Psoas muscle (tissue), 8 donors: ENCODE results near the gene RREB1. TPM values are rescaled to one million over a fixed set of nuclear protein-coding genes. Genes with fewer than 3 reads are reported as not detected.
"Not testable (repeated sequence)": the region's sequence is repeated elsewhere in the genome, so short reads cannot be mapped to it uniquely, and the experiment has no call there.

Experiments
- ATAC-seq, 4 donors: fragments of 200-7000 bp; cut with Tn5 transposase; one replicate each; pipeline ENCODE4 v1.9.1; 2020; ENCODE audit warnings: moderate library complexity in 3 of 4, mild to moderate bottlenecking in 2 of 4
- DNase-seq, 2 donors: peaks; one replicate each; pipeline ENCODE4 v3.0.0-alpha.2; 2020
- H3K27ac ChIP-seq: fragments of 200-600 bp; one replicate; pipeline ENCODE4 v1.8.0; 2022
- H3K27me3 ChIP-seq, 3 donors: fragments of 200-600 bp in 1 of 3; one replicate each; pipeline versions ENCODE4 v1.6.1 to v1.8.0; 2013 to 2022; ENCODE audit warnings: low read length in 2 of 3, mild to moderate bottlenecking in 2 of 3, moderate library complexity in 1 of 3; ENCODE audit not compliant: insufficient read depth in 3 of 3
- H3K36me3 ChIP-seq, 2 donors: fragments of 200-600 bp in 1 of 2; one replicate each; pipeline versions ENCODE4 v1.6.1 to v1.8.0; 2013 to 2022; ENCODE audit warnings: low read depth in 1 of 2, mild to moderate bottlenecking in 1 of 2, moderate library complexity in 1 of 2; ENCODE audit not compliant: insufficient read depth in 1 of 2
- H3K4me1 ChIP-seq: fragments of 200-600 bp; one replicate; pipeline ENCODE4 v1.8.0; 2022
- H3K4me3 ChIP-seq: fragments of 200-600 bp; one replicate; pipeline ENCODE4 v1.8.0; 2022; ENCODE audit warnings: mild to moderate bottlenecking
- H3K9me3 ChIP-seq: fragments of 200-600 bp; one replicate; pipeline ENCODE4 v1.8.0; 2022
- CTCF ChIP-seq: fragments of 200-600 bp; IDR thresholded peaks from one replicate; pipeline ENCODE4 v1.8.0; 2022; ENCODE audit warnings: antibody characterized with exemption
- WGBS, 3 donors: extraction: QIAGEN DNeasy Blood & Tissue Kit; methylation state at CpG; one replicate each; pipeline versions ENCODE4 v1.1.6 to v1.1.7; 2013; 5-methylcytosine and 5-hydroxymethylcytosine counted together
- intact Hi-C, 2 donors: fragments of 100-400 bp; cut with DNase I; formaldehyde crosslinking; loops; one replicate each; pipeline versions ENCODE4 v1.11.0 to v1.14.2; 2022
- polyA plus RNA-seq, 3 donors: library from polyadenylated mRNA; stranded (reverse); fragments of 200-250 nt; gene quantifications; one replicate each; pipeline ENCODE4 v1.2.3, GENCODE V29; 2013
- total RNA-seq, 4 donors: library from RNA; stranded (reverse); fragmentation: NEBNext Ultra II Directional in 2 of 4; extraction: Animal tissue kit (Norgen Biotek cat#: 25700) in 2 of 4; gene quantifications; one replicate each; pipeline versions ENCODE4 v1.2.1 to v1.2.4, GENCODE V29; 2021 to 2023
- donor health status: healthy with polysubstance abuse.
- donor health status: DM: no; HTN: no; CAD: no; lungs with moderate emphysema.
- donor health status: Bipolar disorder and iron deficiency.
- donor health status: healthy.
- donor health status: DM: yes; HTN: yes; CAD: no.
- donor health status: DM: no; HTN: no; CAD: no.
- donor health status: DM: no; HTN: no; CAD: no.
- donor health status: DM: yes; HTN: yes; CAD: no.

RREB1 gene
- total and polyA plus RNA-seq, 7 donors: 4.6 to 49.4 (median 32.7) TPM

DNA sequence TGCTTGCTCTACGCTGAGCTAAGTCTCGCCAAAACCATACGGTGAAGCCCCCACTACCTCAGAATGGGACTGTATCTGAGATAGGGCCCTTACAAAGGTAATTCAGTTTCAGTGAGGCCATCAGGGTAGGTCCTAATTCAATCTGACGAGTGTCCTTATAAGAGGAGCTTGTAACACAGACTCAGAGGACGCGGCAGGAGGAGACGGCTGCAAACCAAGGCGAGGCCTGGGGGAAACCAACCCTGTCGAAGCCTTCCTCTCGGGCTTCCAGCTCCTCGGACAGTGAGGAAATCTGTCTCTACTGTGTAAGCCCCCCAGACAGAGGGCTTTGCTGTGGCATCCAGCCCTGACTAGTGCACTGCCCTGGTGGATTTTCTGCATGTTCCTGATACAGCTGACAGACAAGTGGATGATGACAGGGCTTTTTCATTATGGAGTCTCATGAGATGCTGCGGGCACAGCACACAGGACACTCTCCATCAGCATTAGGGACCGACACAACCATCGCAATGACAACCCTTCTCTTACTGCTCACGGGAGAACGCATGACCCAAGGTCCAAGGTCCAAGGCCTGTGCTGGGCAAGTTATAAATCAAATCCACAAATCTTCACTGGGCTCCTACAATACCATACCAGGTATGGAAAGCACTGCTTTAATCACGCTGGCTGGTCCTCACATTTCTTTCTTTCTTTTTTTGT is 157.1 kb downstream of the RREB1 start:
- no peaks in the 10 kb centered on the region for H3K36me3 ChIP-seq
- 87 to 91% (median 89%) methylated on average over 17 of the region's 17 CpGs for WGBS, 3 donors
- H3K27me3 ChIP-seq: no peaks in the 10 kb centered on the region
- intact Hi-C loops: no loop called here
- no peaks in the 10 kb centered on the region for H3K9me3 ChIP-seq
- DNase-seq (no peak), ATAC-seq (no peak)
- no peak overlapping the region for H3K4me3 ChIP-seq
- no peak for TF ChIP-seq CTCF
- peaks cover 8% of the 10 kb centered on the region for H3K4me1 ChIP-seq
- no peak overlapping the region for H3K27ac ChIP-seq

DNA sequence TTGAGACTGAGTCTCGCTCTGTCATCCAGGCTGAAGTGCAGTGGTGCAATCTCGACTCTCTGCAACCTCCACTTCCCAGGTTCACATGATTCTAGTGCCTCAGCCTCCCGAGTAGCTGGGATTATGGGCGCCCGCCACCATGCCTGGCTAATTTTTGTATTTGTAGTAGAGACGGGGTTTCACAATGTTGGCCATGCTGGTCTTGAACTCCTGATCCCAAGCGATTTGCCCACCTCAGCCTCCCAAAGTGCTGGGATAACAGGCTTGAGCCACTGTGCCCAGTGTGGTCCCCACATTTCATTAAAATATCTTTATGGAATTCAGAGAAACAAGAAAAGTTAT is 157.6 kb downstream of the RREB1 start:
- H3K27me3 ChIP-seq, H3K27ac ChIP-seq, intact Hi-C loops, H3K4me3 ChIP-seq, ATAC-seq, DNase-seq, H3K36me3 ChIP-seq, H3K4me1 ChIP-seq, H3K9me3 ChIP-seq: not testable (repeated sequence)
- 96 to 97% (median 97%) methylated on average over 7 of the region's 7 CpGs for WGBS, 3 donors

DNA sequence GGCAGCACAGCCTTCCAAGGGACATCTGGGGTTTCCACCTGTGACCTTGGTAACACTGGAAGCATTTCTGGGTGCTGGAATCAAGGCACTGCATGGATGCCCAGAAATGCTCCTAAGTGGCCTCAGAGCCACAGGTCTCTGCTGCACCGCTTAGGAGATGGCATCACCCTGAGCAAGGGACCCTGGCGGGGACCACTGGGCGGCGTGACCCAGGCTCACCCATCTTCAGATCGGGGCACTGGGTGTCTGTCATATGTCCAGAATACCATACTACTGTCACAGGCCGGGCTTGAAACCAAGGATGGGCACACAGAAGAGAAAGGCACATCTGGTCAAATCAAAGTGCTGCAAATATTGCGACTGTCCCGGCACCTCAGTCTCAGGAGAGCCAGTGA is 159.3 kb downstream of the RREB1 start:
- no peak for TF ChIP-seq CTCF
- DNase-seq: no peak

DNA sequence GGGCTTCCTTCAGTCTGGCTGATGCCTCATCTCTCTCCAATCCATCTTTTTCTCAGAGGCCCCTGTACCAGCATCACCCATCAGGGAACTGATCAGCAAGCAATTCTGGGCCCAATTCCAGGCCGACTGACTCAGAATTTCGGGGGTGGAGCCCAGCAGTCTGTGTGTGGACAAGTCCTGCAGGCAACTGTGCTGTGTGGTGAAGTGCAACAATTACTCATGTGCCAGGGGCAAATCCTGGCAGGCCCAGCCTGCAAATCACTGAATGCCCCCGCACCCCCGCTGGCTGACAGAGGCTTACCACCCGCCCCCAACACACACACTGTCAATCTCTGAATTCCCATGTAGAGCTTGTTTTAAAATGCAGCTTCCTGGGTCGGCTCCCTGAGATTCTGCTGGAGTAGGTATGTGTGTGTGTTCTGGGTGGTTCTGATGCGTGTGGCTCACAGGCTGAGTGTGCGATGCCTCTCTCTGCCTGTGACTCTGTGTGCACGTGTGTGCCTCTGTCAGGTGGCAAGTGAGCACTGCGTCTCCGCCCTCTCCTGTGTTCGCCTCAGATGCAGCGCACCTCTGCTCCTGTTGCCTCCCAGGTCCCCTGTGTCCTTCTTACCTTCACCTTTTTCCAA is 159.8 kb downstream of the RREB1 start:
- ATAC-seq: peak in 3 of 4 donors; percentile 26 to 40 (median 30)

More for the DNA sequence above, 159.3 kb downstream of the RREB1 start:
- Histone ChIP-seq H3K9me3 (no peaks in the 10 kb centered on the region), H3K27ac (no peak overlapping the region), H3K27me3 (no peaks in the 10 kb centered on the region), H3K36me3 (no peaks in the 10 kb centered on the region), H3K4me1 (no peaks in the 10 kb centered on the region), H3K4me3 (no peak overlapping the region)
- intact Hi-C loops: no loop called here
- ATAC-seq: no peak
- WGBS, 3 donors: 86 to 93% (median 88%) methylated on average over 8 of the region's 8 CpGs

More for the DNA sequence above, 159.8 kb downstream of the RREB1 start:
- 65 to 73% (median 66%) methylated on average over 13 of the region's 13 CpGs for WGBS, 3 donors
- Histone ChIP-seq H3K9me3 (no peaks in the 10 kb centered on the region), H3K4me1 (no peaks in the 10 kb centered on the region), H3K4me3 (no peak overlapping the region), H3K27me3 (no peaks in the 10 kb centered on the region), H3K36me3 (no peaks in the 10 kb centered on the region), H3K27ac (no peak overlapping the region)
- intact Hi-C loops: no loop called here
- no peak for TF ChIP-seq CTCF
- DNase-seq: peak; percentile 72
